GM19438 (cell line): Measurements from ENCODE around the gene KLHL28.

Source experiments
- ATAC-seq: cut with Tn5 transposase; IDR thresholded peaks from one replicate; pipeline ENCODE4 v1.9.1; 2021; ENCODE audit warnings: low read depth; ENCODE audit not compliant: unreplicated experiment

The KLHL28 gene, protein sequence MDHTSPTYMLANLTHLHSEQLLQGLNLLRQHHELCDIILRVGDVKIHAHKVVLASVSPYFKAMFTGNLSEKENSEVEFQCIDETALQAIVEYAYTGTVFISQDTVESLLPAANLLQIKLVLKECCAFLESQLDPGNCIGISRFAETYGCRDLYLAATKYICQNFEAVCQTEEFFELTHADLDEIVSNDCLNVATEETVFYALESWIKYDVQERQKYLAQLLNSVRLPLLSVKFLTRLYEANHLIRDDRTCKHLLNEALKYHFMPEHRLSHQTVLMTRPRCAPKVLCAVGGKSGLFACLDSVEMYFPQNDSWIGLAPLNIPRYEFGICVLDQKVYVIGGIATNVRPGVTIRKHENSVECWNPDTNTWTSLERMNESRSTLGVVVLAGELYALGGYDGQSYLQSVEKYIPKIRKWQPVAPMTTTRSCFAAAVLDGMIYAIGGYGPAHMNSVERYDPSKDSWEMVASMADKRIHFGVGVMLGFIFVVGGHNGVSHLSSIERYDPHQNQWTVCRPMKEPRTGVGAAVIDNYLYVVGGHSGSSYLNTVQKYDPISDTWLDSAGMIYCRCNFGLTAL

GRCh38 chr14:44961554-44962333 lies at the start of gene KLHL28, which contains the start of gene TOGARAM1:
Gene KLHL28, minus strand, starts transcription at chr14:44961947. Its CDS starts 16,019 bp downstream, at chr14:44945928.
Gene TOGARAM1, plus strand, starts transcription at chr14:44962190. Its CDS starts 232 bp downstream, at chr14:44962422.
- peak; percentile 84 for ATAC-seq

GRCh38 chr14:45003924-45004323 lies 42.2 kb upstream of the KLHL28 start:
- ATAC-seq: no peak

DNA sequence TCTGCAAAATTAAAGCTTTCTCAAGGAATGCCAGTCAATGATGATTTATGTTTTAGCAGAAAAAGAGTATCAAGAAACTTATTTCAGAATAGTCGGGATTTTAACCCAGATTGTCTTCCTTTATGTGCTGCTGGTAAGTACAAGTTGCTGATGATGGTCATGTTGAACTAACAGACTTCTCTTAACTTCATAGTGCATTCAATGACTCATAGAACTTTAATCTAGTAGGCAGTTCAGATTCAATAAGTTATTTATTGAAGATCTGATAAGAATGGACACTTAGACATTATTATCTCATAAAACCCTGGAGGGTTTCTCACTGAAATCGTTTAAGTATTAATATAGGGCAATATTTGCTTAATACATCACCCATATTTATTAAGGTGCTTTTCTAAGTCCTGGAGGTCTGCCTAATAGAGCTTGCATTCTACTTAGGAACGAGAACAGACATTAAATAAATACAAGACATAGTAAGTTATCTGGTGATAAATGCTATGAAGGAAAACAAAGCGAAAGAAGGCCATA lies 34.1 kb upstream of the KLHL28 start:
- ATAC-seq: no peak

GRCh38 chr14:44995196-44995595 lies 33.4 kb upstream of the KLHL28 start:
- ATAC-seq: no peak

DNA sequence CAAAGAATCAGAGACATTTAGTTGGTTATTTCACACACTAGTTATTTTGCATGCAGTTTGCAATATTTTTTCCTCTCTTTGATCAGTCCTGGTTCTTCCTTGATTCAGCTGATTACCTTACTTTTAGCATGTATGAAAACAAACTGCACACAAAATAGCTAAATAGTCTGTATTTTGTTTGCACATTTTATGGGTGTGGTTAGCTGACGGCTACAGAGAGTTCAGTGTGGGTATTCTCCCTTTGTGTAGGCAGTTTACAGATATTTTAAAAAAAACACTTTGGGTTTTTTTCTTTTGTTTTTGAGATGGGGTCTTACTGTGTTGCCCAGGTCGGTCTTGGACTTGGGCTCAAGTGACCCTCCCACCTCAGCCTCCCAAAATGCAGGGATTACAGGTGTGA lies 28.8 kb upstream of the KLHL28 start:
- ATAC-seq: no peak

DNA sequence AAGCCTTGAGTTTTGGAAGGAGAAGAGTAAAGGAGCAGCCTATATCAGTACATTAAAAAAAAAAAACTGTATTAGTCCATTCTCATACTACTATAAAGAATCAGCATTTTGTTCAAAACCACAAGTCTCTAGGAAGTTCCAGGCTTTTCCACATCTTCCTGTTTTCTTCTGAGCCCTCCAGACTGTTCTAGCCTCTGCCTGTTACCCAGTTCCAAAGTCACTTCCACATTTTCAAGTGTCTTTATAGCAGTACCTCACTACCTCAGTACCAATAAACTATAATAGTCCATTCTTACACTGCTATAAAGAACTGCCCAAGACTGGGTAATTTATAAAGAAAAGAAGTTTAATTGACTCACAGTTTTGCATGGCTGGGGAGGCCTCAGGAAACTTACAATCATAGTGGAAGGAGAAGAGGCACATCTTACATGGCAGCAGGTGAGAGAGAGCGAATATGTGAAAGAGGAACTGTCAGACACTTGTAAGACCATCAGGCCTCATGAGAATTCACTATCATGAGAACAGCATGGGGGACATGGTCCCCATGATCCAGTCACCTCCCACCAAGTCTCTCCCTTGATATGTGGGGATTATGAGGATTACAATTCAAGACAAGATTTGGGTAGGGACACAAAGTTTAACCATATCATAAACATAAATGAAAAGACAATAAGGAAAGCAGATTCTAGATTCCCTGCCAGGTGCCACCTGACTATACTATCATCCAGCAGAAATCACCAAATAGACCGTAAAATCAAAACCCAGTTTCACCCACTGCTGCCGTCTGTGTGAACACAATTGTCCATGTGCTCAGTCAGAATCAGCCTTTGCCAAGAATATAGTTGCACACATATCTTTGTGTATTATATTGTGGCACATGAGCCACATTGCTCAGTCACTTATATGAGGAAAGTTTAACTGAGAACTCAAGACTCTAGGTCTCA lies 28.0 kb upstream of the KLHL28 start:
- no peak for ATAC-seq

DNA sequence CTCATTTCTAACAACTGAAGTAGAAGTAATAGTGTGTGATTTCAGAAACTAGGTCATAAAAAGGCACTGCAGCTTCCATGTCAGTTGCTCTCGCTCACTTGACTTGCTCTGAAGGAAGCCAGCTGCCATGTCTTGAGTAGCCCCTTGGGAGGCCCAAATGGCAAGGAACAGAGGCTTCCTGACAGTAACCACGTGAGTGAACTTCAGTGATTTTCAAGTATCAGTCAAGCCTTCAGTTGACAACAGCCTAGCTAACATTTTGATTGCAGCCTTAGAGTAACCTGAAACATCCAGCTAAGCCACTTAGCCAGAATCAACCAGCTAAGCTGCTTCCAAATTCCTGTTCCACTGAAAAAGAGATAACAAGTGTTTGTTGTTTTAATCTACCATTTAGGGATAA lies 26.9 kb upstream of the KLHL28 start:
- ATAC-seq: no peak

DNA sequence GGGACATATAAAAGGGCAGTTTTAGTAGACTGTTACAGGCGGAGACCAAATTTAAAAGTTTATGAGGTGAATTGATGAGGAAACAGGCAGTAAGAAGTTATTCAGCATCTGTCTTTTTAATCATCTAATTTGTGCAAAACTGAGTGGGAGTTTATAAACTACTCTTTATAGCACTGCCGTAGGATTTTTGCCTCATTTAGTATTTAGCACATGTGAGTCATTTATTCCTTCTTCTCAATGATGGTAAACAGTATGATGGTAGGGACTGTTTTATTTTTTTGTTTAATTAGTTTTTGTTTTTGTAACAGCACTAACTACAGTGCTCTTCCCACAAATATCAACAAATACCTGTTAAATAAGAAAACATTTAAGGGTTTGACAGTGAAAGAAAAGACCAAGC lies 20.8 kb upstream of the KLHL28 start:
- no peak for ATAC-seq

DNA sequence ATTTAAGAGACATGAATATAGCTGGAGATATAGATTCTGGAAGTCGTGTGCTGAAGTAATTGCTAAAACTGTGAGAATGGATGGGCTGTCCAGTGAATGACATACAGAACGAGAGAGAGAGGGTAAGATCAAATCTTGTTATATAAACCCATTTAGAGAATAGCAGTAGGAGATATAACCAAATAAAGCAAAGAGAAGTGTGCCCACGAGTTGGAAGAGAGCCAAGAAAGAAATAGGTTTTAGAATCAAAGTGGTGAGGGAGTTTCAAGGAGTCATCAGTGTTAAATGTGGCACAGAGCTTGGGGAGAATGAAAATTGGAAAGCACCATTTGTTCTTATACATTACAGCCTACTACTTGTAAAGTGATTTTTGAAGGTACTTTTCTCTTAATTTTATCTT lies 19.5 kb upstream of the KLHL28 start:
- no peak for ATAC-seq

DNA sequence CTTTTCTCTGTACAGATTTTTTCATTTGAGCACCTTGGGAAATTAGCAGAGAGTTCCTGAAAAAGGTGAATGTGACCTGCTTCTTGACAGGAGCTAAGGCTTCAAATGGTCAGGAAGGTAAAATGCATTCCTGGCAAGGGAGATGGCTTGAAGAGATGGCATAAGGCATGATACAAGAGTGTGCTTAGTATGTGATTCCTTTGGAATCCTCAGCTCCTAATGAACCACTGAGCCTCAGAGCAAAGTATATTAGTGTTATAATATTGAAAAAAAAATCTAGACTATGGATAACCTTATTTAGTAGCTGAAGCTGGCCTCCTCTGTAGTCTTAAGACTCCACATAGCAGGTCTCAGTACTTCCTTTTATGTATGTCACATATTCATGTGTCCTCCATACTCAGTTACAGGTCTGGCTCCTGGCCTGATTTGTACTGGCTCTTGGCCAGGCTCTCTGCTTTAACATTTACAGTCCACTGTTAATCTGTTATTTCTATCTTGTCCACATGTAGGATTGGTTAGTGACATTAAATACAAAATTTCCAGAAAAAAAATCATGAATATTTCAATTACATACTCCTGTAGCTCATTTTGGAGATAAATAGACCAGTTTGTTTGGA lies 18.1 kb upstream of the KLHL28 start:
- no peak for ATAC-seq

DNA sequence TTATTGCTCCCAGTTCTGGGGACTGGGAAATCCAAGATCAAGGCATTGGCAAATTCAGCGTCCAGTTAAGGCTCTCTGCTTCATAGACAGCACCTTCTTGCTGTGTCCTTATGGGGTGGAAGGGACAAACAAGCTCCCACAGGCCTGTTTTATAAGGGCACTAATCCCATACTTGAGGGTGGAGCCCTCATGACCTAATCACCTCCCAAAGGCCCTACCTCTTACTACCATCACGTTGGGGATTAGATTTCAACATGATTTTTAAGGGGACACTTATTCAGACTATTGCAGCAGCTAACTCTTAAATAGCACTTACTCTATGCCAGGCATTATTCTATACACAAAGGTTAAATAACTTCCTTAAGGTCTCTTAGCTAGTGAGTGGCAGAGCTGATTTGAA lies 17.5 kb upstream of the KLHL28 start:
- no peak for ATAC-seq

DNA sequence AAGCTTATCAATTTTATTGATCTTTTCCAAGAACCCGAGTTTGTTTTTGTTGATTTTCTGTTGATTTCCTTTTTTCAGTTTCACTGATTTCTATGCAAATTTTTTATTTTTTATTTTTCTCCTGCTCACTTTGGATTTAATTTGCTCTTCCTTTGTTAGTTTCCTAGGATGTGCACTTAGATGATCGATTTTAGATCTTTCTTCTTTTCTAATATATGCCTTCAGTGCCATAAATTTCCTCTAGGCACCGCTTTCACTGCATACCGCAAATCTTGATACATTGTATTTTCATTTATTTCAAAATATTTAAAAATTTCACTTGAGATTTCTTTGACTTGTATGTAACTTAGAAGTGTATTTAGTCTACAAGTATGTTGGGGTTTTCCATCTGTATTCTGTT lies 9.7 kb upstream of the KLHL28 start:
- no peak for ATAC-seq

- ATAC-seq: no peak
Measured at GRCh38 chr14:44970907-44971306, 9.2 kb upstream of the KLHL28 start.

DNA sequence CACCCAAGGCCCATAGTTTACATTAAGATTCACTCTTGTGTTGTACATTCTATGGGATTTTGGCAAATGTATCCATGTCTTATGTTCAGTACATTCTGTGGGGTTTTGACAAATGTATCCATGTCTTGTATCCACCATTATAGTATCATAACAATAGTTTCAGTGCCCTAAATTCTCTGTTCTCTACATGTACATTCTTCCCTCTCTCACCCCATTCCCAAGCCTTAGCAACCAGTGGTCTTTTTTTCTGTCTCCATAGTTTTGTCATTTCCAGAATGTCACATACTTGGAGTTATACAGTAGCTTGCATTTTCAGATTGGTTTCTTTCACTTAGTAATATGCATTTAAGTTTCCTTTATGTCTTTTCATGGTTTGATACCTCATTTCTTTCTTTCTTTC lies 7.0 kb upstream of the KLHL28 start:
- ATAC-seq: no peak

DNA sequence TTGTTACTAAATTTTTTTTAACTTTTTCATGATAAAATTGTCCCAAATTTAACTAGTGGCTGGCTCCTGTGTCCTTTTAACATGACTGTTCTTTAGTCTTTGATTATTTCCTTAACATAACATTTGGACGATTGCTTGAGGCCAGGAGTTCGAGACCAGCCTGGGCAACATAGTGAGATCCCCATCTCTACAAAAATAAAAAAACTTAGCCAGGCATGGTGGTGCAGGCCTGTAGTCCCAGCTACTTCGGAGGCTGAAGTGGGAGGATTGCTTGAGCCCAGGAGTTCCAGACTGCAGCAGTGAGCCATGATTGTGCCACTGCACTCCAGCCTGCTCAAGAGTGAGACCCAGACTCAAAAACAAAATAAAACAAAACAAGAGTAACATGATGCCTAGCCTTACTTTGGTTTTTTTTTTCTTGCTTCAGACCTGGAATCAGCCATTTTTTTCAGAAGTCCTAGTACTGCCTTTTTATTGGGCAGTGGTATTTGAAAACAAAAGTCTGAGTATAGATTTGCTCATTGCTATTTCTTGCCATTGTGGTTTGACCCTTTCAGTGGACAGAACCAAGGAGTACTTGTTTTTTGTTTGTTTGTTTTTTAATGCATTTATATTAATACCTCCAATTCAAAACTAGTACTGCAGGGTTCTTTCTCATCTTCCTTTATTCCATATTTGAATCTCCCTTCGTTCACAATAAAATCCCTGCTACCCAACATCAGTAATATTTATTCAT lies 5.0 kb upstream of the KLHL28 start:
- ATAC-seq: no peak

GRCh38 chr14:44963775-44964380 lies 2.1 kb upstream of the KLHL28 start:
- ATAC-seq: no peak

DNA sequence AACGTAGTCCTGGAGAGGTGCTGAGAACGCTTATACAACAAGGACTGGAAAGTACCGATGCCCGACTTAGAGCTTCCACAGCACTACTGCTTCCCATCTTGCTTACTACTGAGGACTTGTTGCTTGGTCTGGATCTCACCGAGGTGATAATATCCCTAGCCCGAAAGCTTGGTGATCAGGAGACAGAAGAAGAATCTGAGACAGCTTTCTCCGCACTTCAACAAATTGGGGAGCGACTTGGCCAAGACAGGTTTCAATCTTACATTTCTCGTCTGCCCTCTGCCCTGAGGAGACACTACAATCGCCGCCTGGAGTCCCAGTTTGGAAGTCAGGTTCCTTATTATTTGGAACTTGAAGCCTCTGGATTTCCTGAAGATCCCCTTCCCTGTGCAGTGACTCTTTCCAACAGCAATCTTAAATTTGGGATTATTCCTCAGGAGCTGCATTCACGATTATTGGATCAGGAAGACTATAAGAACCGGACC lies 1.3 kb upstream of the KLHL28 start:
- ATAC-seq: no peak

GRCh38 chr14:44962334-44963043 lies 742 bp upstream of the KLHL28 start:
- peak; percentile 27 for ATAC-seq
